ENCODE results near the gene SPRR1B.
"Not testable (repeated sequence)": the region's sequence is repeated elsewhere in the genome, so short reads cannot be mapped to it uniquely, and the experiment has no call there.

SPRR1B gene

DNA sequence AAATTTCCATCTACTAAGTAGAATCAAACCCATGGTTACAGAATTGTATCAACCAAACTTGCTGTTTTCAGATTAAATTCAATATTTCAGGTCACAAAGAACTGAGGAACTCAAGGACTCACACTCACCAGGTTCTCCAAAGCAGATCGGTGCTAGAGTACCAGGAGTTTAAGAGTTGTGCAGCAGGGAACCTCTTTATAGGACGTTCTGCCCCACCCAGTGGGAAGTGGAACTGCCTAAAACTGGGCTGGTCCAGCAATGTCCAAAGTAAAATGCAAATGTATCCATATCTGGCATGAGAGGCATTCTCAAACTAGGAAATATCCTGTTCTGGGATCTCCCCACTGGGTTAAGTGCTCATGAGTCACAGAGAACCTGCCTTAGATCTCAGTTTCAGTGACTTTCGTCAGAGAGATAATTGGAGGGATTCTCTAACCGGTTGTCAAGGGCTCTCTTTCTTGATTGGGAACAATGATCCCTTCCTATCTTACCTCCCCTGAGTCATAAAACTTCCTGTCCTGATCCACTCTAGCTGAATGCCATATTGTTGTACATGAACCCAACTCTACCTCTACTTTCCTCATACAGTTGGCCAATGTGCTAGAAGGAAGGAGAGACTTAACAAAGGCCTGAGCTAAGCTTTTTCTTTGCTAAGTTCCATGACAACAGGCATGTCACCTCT, 10.1 kb downstream of the SPRR1B start, which contains the start of gene SPRR2D:
Gene SPRR2D, minus strand, starts transcription at position 171 of the 682 bp plus-strand sequence. CDS start 774 bp downstream, outside the sequence.
- no peak for DNase-seq (ENCODE audit: low spot score)

DNA sequence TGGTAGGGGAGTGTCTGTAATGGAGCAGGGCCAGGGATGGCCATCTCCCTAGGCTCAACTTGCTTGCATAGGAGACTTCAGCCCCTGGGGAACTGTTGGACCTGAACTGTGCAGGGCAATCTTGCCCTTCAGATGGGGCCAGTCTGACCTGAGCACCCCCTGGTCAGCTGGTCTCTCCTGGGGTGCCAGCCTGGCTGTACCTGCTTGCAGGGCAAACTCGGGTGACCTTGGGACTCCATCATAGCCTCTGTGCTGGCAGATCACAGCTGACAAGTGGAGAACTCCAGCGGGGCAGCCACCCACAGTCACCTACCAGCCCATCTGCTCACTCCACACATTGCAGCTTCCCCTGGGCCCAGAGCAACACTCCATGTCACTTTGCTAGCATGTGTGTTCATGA, 18.2 kb downstream of the SPRR1B start:
- no peak for DNase-seq (ENCODE audit: low spot score)

DNA sequence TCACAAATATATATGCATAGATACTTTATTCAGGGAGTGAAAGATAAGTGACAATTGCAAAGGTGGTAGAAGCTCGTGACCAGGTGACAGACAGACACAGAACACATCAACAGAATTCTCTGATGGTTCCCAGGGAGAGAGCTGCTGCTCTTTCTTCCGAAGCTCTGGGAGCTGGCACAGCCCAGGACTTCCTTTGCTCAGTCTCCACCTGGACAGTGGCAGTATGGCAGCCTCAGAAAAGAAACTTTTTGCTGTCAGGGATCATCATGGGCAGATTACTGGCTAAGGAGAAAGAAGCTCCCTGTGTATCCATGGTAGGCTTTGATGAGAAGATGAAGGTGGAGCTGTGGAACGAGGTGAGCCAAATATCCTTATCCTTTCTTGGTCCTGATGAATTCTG, 25.1 kb downstream of the SPRR1B start:
- DNase-seq (ENCODE audit: low spot score), result not testable (repeated sequence)

GRCh38 chr1:153057375-153057774, 26.4 kb downstream of the SPRR1B start, which contains the start of gene SPRR2A:
Gene SPRR2A (minus strand): TSS chr1:153057512. CDS start chr1:153056735, 777 bp downstream.
- DNase-seq (ENCODE audit: low spot score), result no peak

DNA sequence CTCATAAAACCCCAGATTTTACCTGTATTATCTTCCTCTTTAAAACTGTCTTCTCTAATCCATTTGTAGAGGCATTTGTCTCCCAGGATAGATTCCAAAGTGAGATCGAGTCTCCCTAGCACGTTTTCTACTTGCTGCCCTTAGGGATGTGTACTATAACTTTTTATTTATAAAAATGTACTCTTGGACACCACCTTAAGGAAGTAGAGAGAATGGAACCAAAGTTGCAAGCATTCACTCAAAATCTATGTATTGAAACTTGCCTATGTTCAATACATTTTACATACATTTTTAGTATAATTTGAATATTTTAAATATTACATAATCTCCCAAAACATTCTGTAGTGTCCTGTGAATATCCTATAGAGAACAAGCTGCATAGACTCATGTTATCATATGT, 27.2 kb downstream of the SPRR1B start:
- DNase-seq (ENCODE audit: low spot score), result no peak

- DNase-seq (ENCODE audit: low spot score), result no peak
These were observed 28.1 kb downstream of the SPRR1B start for GRCh38 chr1:153058826-153059784.

- DNase-seq (ENCODE audit: low spot score), result no peak
These were observed 39.2 kb downstream of the SPRR1B start for GRCh38 chr1:153070243-153070642.

GRCh38 chr1:153071511-153071910, 40.5 kb downstream of the SPRR1B start, which contains the start of gene SPRR2B:
Gene SPRR2B (minus strand): TSS chr1:153071611. CDS start chr1:153070839, 772 bp downstream.
- no peak for DNase-seq (ENCODE audit: low spot score)

DNA sequence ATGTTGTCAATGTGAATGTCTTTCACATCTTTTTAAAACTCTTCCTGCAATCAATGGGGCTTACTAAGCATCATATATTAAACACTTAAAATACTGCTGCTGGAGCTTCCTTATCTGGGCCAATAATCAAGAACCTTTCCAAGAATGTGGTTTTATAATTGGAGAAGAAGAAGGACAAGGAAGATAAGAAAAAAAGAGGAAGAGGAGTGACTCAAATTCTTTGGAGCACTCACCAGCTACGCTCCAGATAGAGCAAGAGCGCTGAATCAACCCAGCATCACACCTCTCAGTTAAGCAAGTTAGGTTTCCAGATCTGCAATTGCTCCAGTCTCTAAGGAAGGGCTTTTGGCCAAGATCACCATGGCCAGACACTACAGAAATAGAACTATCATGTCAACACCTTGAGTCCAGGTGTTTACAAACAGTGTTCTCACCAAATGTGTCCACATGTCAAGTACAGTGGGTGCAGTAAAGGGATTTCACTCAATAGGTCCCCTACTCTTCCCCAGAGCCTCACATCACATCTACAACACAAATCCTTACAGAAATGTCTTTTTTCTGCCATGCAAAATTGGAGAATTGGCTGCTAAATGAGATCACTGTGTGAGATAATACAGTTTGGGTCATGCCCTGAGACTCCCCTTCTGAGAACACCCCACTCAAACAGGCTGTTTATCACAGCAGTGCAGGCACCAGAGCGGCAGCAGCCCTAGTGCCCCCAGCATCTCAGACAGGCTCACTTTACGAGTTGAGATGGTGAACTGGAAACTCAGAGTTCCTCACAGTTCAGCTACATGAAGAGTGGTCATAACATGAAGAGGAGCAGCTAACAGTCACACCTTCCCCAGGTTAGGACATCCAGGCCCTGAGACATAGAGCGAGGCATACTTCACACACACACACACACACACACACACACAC, 42.1 kb downstream of the SPRR1B start:
- DNase-seq (ENCODE audit: low spot score), result no peak

DNA sequence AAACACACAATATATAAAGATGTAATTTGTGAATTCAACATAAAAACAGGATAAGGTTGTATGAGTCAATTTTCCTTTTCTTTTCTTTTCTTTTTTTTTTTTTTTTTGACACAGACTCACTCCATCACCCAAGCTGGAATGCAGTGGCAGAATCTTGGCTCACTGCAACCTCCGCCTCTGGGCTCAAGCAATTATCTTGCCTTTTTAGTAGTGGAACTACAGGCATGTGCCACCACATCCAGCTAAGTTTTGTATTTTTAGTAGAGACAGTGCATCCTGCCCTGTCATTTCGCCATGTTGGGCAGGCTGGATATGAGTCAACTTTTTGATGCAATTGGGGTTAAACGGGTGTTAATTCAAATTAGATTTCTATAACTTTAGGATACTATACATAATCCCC, 50.7 kb downstream of the SPRR1B start:
- no peak for DNase-seq (ENCODE audit: low spot score)
